Memory B cell (primary cell): ENCODE data around the gene ALKBH8.
"Not testable (repeated sequence)": the region's sequence is repeated elsewhere in the genome, so short reads cannot be mapped to it uniquely, and the experiment has no call there.

Experiments
- ATAC-seq: fragments of 150-1000 bp; cut with Tn5 transposase; 2 replicates; pipeline ENCODE4 v1.10.0; 2021; ENCODE audit warnings: low read depth, mild to moderate bottlenecking, moderate library complexity
- DNase-seq, 2 donors: peaks; one replicate each; pipeline ENCODE4 v3.0.0; 2022; ENCODE audit warnings: low spot score in 2 of 2
- H3K27ac Mint-ChIP-seq: one replicate; pipeline ENCODE4 v1.8.0; 2022; ENCODE audit warnings: mild to moderate bottlenecking, moderate library complexity, mixed read lengths
- H3K27me3 Mint-ChIP-seq: one replicate; pipeline ENCODE4 v1.8.0; 2022; ENCODE audit warnings: mixed read lengths
- H3K36me3 Mint-ChIP-seq: one replicate; pipeline ENCODE4 v1.8.0; 2022; ENCODE audit warnings: mild to moderate bottlenecking, mixed read lengths
- H3K4me1 Mint-ChIP-seq: one replicate; pipeline ENCODE4 v1.8.0; 2022; ENCODE audit warnings: mixed read lengths
- H3K4me3 Mint-ChIP-seq: one replicate; pipeline ENCODE4 v1.8.0; 2022; ENCODE audit warnings: mild to moderate bottlenecking, moderate library complexity, mixed read lengths
- H3K9me3 Mint-ChIP-seq: one replicate; pipeline ENCODE4 v1.8.0; 2022; ENCODE audit warnings: mixed read lengths

The ALKBH8 gene

GRCh38 chr11:107466275-107466866, 99.2 kb downstream of the ALKBH8 start:
- H3K9me3 Mint-ChIP-seq, H3K27ac Mint-ChIP-seq, H3K4me1 Mint-ChIP-seq, H3K4me3 Mint-ChIP-seq, H3K36me3 Mint-ChIP-seq, ATAC-seq, DNase-seq: not testable (repeated sequence)
- H3K27me3 Mint-ChIP-seq: peaks cover 21% of the 10 kb centered on the region

- H3K4me3 Mint-ChIP-seq: peak within 1 kb of the TSS; percentile 94
- H3K9me3 Mint-ChIP-seq: no peaks in the 10 kb centered on the region
- no peaks in the 10 kb centered on the region for H3K27me3 Mint-ChIP-seq
- H3K4me1 Mint-ChIP-seq: peaks cover 18% of the 10 kb centered on the region
- H3K36me3 Mint-ChIP-seq: peaks cover 4% of the 10 kb centered on the region
- peak; percentile 66 to 80 for DNase-seq
- peak within 1 kb of the TSS; percentile 96 for H3K27ac Mint-ChIP-seq
- ATAC-seq: peak; percentile 91
Measured at GRCh38 chr11:107457558-107458271, 107.8 kb downstream of the ALKBH8 start, which contains the start of gene CWF19L2. CWF19L2 (minus strand) TSS chr11:107457825; CDS start chr11:107457816, 9 bp downstream.

GRCh38 chr11:107457205-107457557, 108.4 kb downstream of the ALKBH8 start:
- no peaks in the 10 kb centered on the region for H3K9me3 Mint-ChIP-seq
- H3K36me3 Mint-ChIP-seq: peaks cover 6% of the 10 kb centered on the region
- ATAC-seq (peak; percentile 30), DNase-seq (no peak)
- H3K27ac Mint-ChIP-seq: peak overlapping the region; percentile 96
- peaks cover 18% of the 10 kb centered on the region for H3K4me1 Mint-ChIP-seq
- no peaks in the 10 kb centered on the region for H3K27me3 Mint-ChIP-seq
- peak overlapping the region; percentile 94 for H3K4me3 Mint-ChIP-seq

GRCh38 chr11:107453594-107454286, 111.8 kb downstream of the ALKBH8 start:
- no peak overlapping the region for H3K4me3 Mint-ChIP-seq
- no peaks in the 10 kb centered on the region for H3K27me3 Mint-ChIP-seq
- H3K9me3 Mint-ChIP-seq: no peaks in the 10 kb centered on the region
- H3K4me1 Mint-ChIP-seq: peaks cover 18% of the 10 kb centered on the region
- ATAC-seq: no peak
- H3K36me3 Mint-ChIP-seq: peaks cover 13% of the 10 kb centered on the region
- no peak overlapping the region for H3K27ac Mint-ChIP-seq
- DNase-seq: no peak
